Measurements from ENCODE around the gene MRGPRE. TPM values are rescaled to one million over a fixed set of nuclear protein-coding genes. Genes with fewer than 3 reads are reported as not detected.

MRGPRE gene
- total and polyA plus RNA-seq, 7 experiments from 2014 or later = not detected

GRCh38 chr11:3182462-3182852 lies 49.8 kb downstream of the MRGPRE start:
- no peak overlapping the region for H3K27ac ChIP-seq (ENCODE audit: low read depth, low read length)
- Mint-ChIP-seq H3K27me3 (peaks cover 0 to 4% (median 0%) of the 10 kb centered on the region in 5 donors), H3K36me3 (no peaks in the 10 kb centered on the region), H3K4me3 (no peak overlapping the region), H3K9me3 (peaks cover 0 to 2% (median 0%) of the 10 kb centered on the region in 11 donors), H3K27ac (no peak overlapping the region), H3K4me1 (no peaks in the 10 kb centered on the region)
- ChIA-PET CTCF (no interaction called here), POLR2A (no interaction called here)
- no peak for ATAC-seq
- H3K4me1 ChIP-seq (ENCODE audit: control insufficient read depth in 2 of 2, insufficient read depth in 2 of 2, low read length in 2 of 2) = no peaks in the 10 kb centered on the region
- no peaks in the 10 kb centered on the region for H3K9me3 ChIP-seq (ENCODE audit: control insufficient read depth in 2 of 3, low read length in 3 of 3)
- H3K4me3 ChIP-seq (ENCODE audit: low read length) = no peak overlapping the region
- H3K27me3 ChIP-seq (ENCODE audit: control insufficient read depth in 2 of 2, insufficient read depth in 2 of 2, low read length in 2 of 2) = no peaks in the 10 kb centered on the region
- no peak for DNase-seq
- intact Hi-C loops (cut with micrococcal nuclease) = no loop called here
- no peaks in the 10 kb centered on the region for H3K36me3 ChIP-seq (ENCODE audit: control insufficient read depth in 2 of 3, insufficient read depth in 3 of 3, low read length in 3 of 3)

- H3K27me3 Mint-ChIP-seq = peaks cover 0 to 9% (median 0%) of the 10 kb centered on the region in 5 donors
- ChIA-PET POLR2A (no interaction called here), CTCF (no interaction called here)
- H3K4me1 ChIP-seq (ENCODE audit: control insufficient read depth in 2 of 2, insufficient read depth in 2 of 2, low read length in 2 of 2) = no peaks in the 10 kb centered on the region
- no peaks in the 10 kb centered on the region for H3K4me1 Mint-ChIP-seq
- no peaks in the 10 kb centered on the region for H3K36me3 ChIP-seq (ENCODE audit: control insufficient read depth in 2 of 3, insufficient read depth in 3 of 3, low read length in 3 of 3)
- no peak overlapping the region for H3K27ac ChIP-seq (ENCODE audit: low read depth, low read length)
- DNase-seq (no peak), ATAC-seq (no peak)
- H3K9me3 Mint-ChIP-seq = peaks cover 0 to 6% (median 4%) of the 10 kb centered on the region in 11 donors
- no peaks in the 10 kb centered on the region for H3K36me3 Mint-ChIP-seq
- no peak overlapping the region for H3K4me3 Mint-ChIP-seq
- H3K27me3 ChIP-seq (ENCODE audit: control insufficient read depth in 2 of 2, insufficient read depth in 2 of 2, low read length in 2 of 2) = no peaks in the 10 kb centered on the region
- intact Hi-C loops (cut with micrococcal nuclease) = no loop called here
- no peak overlapping the region for H3K27ac Mint-ChIP-seq
- no peak overlapping the region for H3K4me3 ChIP-seq (ENCODE audit: low read length)
- peaks cover 0 to 3% (median 0%) of the 10 kb centered on the region in 3 experiments for H3K9me3 ChIP-seq (ENCODE audit: control insufficient read depth in 2 of 3, low read length in 3 of 3)
Observed at GRCh38 chr11:3181725-3182461, 50.3 kb downstream of the MRGPRE start.

- Histone ChIP-seq H3K4me1 (ENCODE audit: control insufficient read depth in 2 of 2, insufficient read depth in 2 of 2, low read length in 2 of 2) (no peaks in the 10 kb centered on the region), H3K27ac (ENCODE audit: low read depth, low read length) (no peak overlapping the region), H3K4me3 (ENCODE audit: low read length) (no peak overlapping the region), H3K27me3 (ENCODE audit: control insufficient read depth in 2 of 2, insufficient read depth in 2 of 2, low read length in 2 of 2) (no peaks in the 10 kb centered on the region), H3K36me3 (ENCODE audit: control insufficient read depth in 2 of 3, insufficient read depth in 3 of 3, low read length in 3 of 3) (no peaks in the 10 kb centered on the region), H3K9me3 (ENCODE audit: control insufficient read depth in 2 of 3, low read length in 3 of 3) (peaks cover 0 to 5% (median 0%) of the 10 kb centered on the region in 3 experiments)
- intact Hi-C loops (cut with micrococcal nuclease) = no loop called here
- Mint-ChIP-seq H3K27ac (no peak overlapping the region), H3K27me3 (peaks cover 0 to 15% (median 2%) of the 10 kb centered on the region in 5 donors), H3K4me3 (no peak overlapping the region), H3K9me3 (peaks cover 2 to 16% (median 8%) of the 10 kb centered on the region in 11 donors), H3K36me3 (peaks cover 0 to 1% (median 0%) of the 10 kb centered on the region in 5 donors), H3K4me1 (no peaks in the 10 kb centered on the region)
- ChIA-PET CTCF (no interaction called here), POLR2A (no interaction called here)
- ATAC-seq = no peak
- no peak for DNase-seq
Observed at GRCh38 chr11:3180869-3181268, 51.3 kb downstream of the MRGPRE start.

GRCh38 chr11:3178349-3178748 lies 53.9 kb downstream of the MRGPRE start:
- no peak overlapping the region for H3K4me3 ChIP-seq (ENCODE audit: low read length)
- H3K36me3 Mint-ChIP-seq = peaks cover 0 to 6% (median 0%) of the 10 kb centered on the region in 5 donors
- peaks cover 0 to 5% (median 0%) of the 10 kb centered on the region in 3 experiments for H3K9me3 ChIP-seq (ENCODE audit: control insufficient read depth in 2 of 3, low read length in 3 of 3)
- no peak overlapping the region for H3K4me3 Mint-ChIP-seq
- DNase-seq = no peak
- H3K27me3 ChIP-seq (ENCODE audit: control insufficient read depth in 2 of 2, insufficient read depth in 2 of 2, low read length in 2 of 2) = no peaks in the 10 kb centered on the region
- no peak overlapping the region for H3K27ac Mint-ChIP-seq
- H3K4me1 Mint-ChIP-seq = no peaks in the 10 kb centered on the region
- no peak overlapping the region for H3K27ac ChIP-seq (ENCODE audit: low read depth, low read length)
- CTCF ChIA-PET = no interaction called here
- H3K36me3 ChIP-seq (ENCODE audit: control insufficient read depth in 2 of 3, insufficient read depth in 3 of 3, low read length in 3 of 3) = no peaks in the 10 kb centered on the region
- POLR2A ChIA-PET = no interaction called here
- no peaks in the 10 kb centered on the region for H3K4me1 ChIP-seq (ENCODE audit: control insufficient read depth in 2 of 2, insufficient read depth in 2 of 2, low read length in 2 of 2)
- ATAC-seq = no peak
- H3K27me3 Mint-ChIP-seq = peaks cover 0 to 21% (median 7%) of the 10 kb centered on the region in 5 donors
- intact Hi-C loops (cut with micrococcal nuclease) = no loop called here
- peaks cover 7 to 21% (median 12%) of the 10 kb centered on the region in 11 donors for H3K9me3 Mint-ChIP-seq

GRCh38 chr11:3177931-3178330 lies 54.3 kb downstream of the MRGPRE start:
- DNase-seq (no peak), ATAC-seq (no peak)
- no peaks in the 10 kb centered on the region for H3K4me1 ChIP-seq (ENCODE audit: control insufficient read depth in 2 of 2, insufficient read depth in 2 of 2, low read length in 2 of 2)
- H3K4me3 Mint-ChIP-seq = no peak overlapping the region
- peaks cover 0 to 5% (median 0%) of the 10 kb centered on the region in 3 experiments for H3K9me3 ChIP-seq (ENCODE audit: control insufficient read depth in 2 of 3, low read length in 3 of 3)
- no peaks in the 10 kb centered on the region for H3K36me3 ChIP-seq (ENCODE audit: control insufficient read depth in 2 of 3, insufficient read depth in 3 of 3, low read length in 3 of 3)
- H3K36me3 Mint-ChIP-seq = peaks cover 0 to 6% (median 0%) of the 10 kb centered on the region in 5 donors
- no peak overlapping the region for H3K27ac ChIP-seq (ENCODE audit: low read depth, low read length)
- H3K4me3 ChIP-seq (ENCODE audit: low read length) = no peak overlapping the region
- intact Hi-C loops (cut with micrococcal nuclease) = no loop called here
- H3K27ac Mint-ChIP-seq = no peak overlapping the region
- H3K27me3 Mint-ChIP-seq = peaks cover 0 to 21% (median 7%) of the 10 kb centered on the region in 5 donors
- peaks cover 7 to 21% (median 12%) of the 10 kb centered on the region in 11 donors for H3K9me3 Mint-ChIP-seq
- CTCF ChIA-PET = no interaction called here
- H3K4me1 Mint-ChIP-seq = no peaks in the 10 kb centered on the region
- H3K27me3 ChIP-seq (ENCODE audit: control insufficient read depth in 2 of 2, insufficient read depth in 2 of 2, low read length in 2 of 2) = no peaks in the 10 kb centered on the region
- POLR2A ChIA-PET = no interaction called here

Other genes with a start within 250 kb of the MRGPRE start
- gene NAP1L4, start 240.1 kb downstream of the MRGPRE start, total RNA-seq = 100 to 1,000 TPM; 245 to 356 (median 294) TPM
- gene NAP1L4, start 240.1 kb downstream of the MRGPRE start, polyA plus RNA-seq = 100 to 1,000 TPM; 134 to 172 TPM
- gene CARS1, start 175.0 kb downstream of the MRGPRE start, total RNA-seq = 10 to 100 TPM; 27.8 to 70.4 (median 53.7) TPM
- gene CARS1, start 175.0 kb downstream of the MRGPRE start, polyA plus RNA-seq = 10 to 100 TPM; 23.9 to 30.8 TPM
- gene OSBPL5, start 67.1 kb downstream of the MRGPRE start, total RNA-seq = 10 to 100 TPM in 2 of 5 experiments, 1 to 10 TPM in 3; 3.7 to 76.7 (median 6.5) TPM
- 1 to 10 TPM in 1 of 2 donors, under 1 TPM in 1; 0.51 to 2.7 TPM for gene OSBPL5, start 67.1 kb downstream of the MRGPRE start, polyA plus RNA-seq
- not detected for gene MRGPRG, start 13.6 kb downstream of the MRGPRE start, total RNA-seq
- gene MRGPRG, start 13.6 kb downstream of the MRGPRE start, polyA plus RNA-seq = not detected
- gene ZNF195, start 146.7 kb upstream of the MRGPRE start, total RNA-seq = 10 to 100 TPM; 18.4 to 39.0 (median 33.7) TPM
- gene ZNF195, start 146.7 kb upstream of the MRGPRE start, polyA plus RNA-seq = 10 to 100 TPM; 18.9 to 21.0 TPM

All from naive thymus-derived CD4-positive, alpha-beta T cell (primary cell).